ENCODE measurements around the gene NMNAT2.

DNA sequence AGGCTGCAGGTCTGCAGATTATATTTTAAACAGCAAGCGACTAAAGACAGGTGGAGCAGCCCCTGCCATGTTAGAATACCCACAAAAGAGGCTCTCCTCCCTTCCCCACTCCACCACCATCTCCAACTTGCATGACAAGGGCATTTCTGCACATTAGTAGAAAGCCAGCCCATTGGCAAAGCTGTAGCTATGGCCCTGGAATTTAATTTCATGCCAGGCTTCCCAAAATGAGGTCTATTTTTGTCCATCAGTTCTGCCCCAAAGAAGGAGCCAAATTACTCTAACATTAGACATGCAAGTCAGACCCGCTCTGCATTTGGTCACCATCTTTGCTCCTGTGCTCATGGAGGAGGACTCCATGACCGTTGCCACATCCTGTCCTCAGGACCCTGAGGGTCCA is 116.9 kb downstream of the NMNAT2 start:
- no peak for TF ChIP-seq CTCF (conservative IDR thresholded peaks at IDR 0.05; ENCODE audit: low read depth in 2 of 2)
- TF ChIP-seq JUNB (IDR thresholded peaks at IDR 0.05; ENCODE audit: unreplicated experiment), result no peak
- TF ChIP-seq EZH2phosphoT487 (IDR thresholded peaks at IDR 0.05; ENCODE audit: unreplicated experiment), result no peak
- TF ChIP-seq POLR2AphosphoS5 (IDR thresholded peaks at IDR 0.05; ENCODE audit: low read depth), result no peak
- TF ChIP-seq NANOG (IDR thresholded peaks at IDR 0.05; ENCODE audit: borderline replicate concordance), result no peak
